Body of pancreas (tissue), 4 donors: ENCODE measurements around the gene NUDT3.

Experiments used
- CTCF ChIP-seq, 7 experiments: fragments of 450-650 bp in 4 of 7; fragments of 200-600 bp in 3 of 7; sonication (generic) in 3 of 7; IDR thresholded peaks; one replicate each; pipeline ENCODE4 v1.5.1; 2016 to 2019; ENCODE audit warnings: antibody characterized with exemption in 7 of 7
- POLR2A ChIP-seq, 3 donors: fragments of 450-650 bp; IDR thresholded peaks; one replicate each; pipeline ENCODE4 v1.6.1; 2016; ENCODE audit warnings: antibody characterized with exemption in 3 of 3, mild to moderate bottlenecking in 2 of 3

GRCh38 chr6:34246249-34246562, 146.3 kb downstream of the NUDT3 start:
- TF ChIP-seq CTCF (IDR thresholded peaks at IDR 0.05) (no peak), POLR2A (IDR thresholded peaks at IDR 0.05) (no peak)
